Erythroblast (primary cell): ENCODE measurements around the gene ACRBP.

Experiments
- GATA1 ChIP-seq: IDR thresholded peaks from 2 replicates; pipeline ENCODE4 v1.6.1; 2011; ENCODE audit warnings: low read depth, mild to moderate bottlenecking, control low read depth, low read length, moderate library complexity
- POLR2A ChIP-seq: IDR thresholded peaks from 2 replicates; pipeline ENCODE4 v1.6.1; 2011; ENCODE audit warnings: mild to moderate bottlenecking, low read length

- no peak for TF ChIP-seq POLR2A
- no peak for TF ChIP-seq GATA1
Observed at GRCh38 chr12:6606331-6607131, 40.7 kb downstream of the ACRBP start.
